ENCODE data around the gene CDHR2. TPM values are rescaled to one million over a fixed set of nuclear protein-coding genes. Genes with fewer than 3 reads are reported as not detected.
A peak's percentile ranks its signal among the peaks of the same experiment; 100 is the strongest.

CDHR2 gene
- total RNA-seq, 3 donors from 2014 or later (not counting 1 experiment from before 2014, with no cell fraction given): 0.75 to 2.2 (median 1.8) TPM

DNA sequence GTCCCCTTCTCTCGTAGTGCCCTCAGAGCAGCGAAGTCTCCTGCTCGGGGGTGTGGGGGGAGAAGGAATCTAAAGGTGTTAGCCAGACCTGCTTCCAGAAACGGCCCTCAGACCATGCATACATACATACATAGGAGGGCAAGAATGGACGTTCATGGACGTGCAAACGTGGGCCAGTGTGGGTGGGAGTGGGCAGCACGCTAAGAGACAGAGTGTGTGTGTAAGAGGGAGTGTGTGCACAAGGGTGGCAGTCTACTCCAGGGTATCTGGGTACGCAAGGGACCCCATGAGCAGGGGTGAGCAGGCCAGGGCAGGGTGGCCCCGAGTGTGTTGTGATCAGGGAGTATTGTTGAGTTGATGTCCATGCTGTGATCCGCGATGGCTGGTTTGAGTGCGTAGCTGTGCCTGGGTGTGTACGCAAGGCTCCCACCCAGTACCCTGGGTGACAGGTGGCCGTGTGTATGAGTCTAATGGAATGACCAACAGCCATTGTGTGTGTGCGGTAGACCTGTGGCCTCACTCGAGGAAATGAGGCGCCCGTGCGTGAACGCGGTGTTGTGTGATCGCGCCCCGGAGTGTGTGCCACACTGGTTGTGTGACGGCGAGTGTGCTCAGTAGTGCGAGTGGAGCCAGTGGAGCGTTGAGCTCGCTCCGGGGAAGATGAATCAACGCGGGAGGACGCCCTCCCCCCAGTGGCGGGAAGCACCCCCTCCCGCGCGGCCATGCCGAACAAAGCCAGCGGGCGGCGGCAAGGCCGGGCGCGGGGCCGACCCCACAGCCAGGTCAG is 60.0 kb downstream of the CDHR2 start:
- Histone ChIP-seq H3K4me1 (ENCODE audit: control insufficient read depth, insufficient read depth, low read length) (peaks cover 13% of the 10 kb centered on the region), H3K4me3 (ENCODE audit: low read length) (no peak overlapping the region), H3K27ac (ENCODE audit: low read length) (no peak overlapping the region), H3K27me3 (ENCODE audit: control insufficient read depth, insufficient read depth, low read length) (peaks cover 4% of the 10 kb centered on the region), H3K36me3 (ENCODE audit: control insufficient read depth, insufficient read depth, low read length) (no peaks in the 10 kb centered on the region), H3K9me3 (ENCODE audit: control insufficient read depth, insufficient read depth, low read length) (no peaks in the 10 kb centered on the region)
- WGBS (ENCODE audit: insufficient coverage): 35% methylated on average over 46 of the region's 46 CpGs
- intact Hi-C loops (cut with micrococcal nuclease): no loop called here
- H3K27me3 Mint-ChIP-seq (ENCODE audit: low read depth in 2 of 2): peaks cover 18 to 21% of the 10 kb centered on the region in 2 donors
- peak overlapping the region in 1 of 2 donors; percentile 37 for H3K27ac Mint-ChIP-seq
- H3K4me3 Mint-ChIP-seq: peak overlapping the region; percentile 91
- TF ChIP-seq, protein P1, sequence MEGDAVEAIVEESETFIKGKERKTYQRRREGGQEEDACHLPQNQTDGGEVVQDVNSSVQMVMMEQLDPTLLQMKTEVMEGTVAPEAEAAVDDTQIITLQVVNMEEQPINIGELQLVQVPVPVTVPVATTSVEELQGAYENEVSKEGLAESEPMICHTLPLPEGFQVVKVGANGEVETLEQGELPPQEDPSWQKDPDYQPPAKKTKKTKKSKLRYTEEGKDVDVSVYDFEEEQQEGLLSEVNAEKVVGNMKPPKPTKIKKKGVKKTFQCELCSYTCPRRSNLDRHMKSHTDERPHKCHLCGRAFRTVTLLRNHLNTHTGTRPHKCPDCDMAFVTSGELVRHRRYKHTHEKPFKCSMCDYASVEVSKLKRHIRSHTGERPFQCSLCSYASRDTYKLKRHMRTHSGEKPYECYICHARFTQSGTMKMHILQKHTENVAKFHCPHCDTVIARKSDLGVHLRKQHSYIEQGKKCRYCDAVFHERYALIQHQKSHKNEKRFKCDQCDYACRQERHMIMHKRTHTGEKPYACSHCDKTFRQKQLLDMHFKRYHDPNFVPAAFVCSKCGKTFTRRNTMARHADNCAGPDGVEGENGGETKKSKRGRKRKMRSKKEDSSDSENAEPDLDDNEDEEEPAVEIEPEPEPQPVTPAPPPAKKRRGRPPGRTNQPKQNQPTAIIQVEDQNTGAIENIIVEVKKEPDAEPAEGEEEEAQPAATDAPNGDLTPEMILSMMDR (IDR thresholded peaks at IDR 0.05): no peak
- peaks cover 9 to 10% of the 10 kb centered on the region in 2 donors for H3K4me1 Mint-ChIP-seq
- DNase-seq (no peak), ATAC-seq (no peak)
- H3K36me3 Mint-ChIP-seq: no peaks in the 10 kb centered on the region
- H3K9me3 Mint-ChIP-seq: no peaks in the 10 kb centered on the region

DNA sequence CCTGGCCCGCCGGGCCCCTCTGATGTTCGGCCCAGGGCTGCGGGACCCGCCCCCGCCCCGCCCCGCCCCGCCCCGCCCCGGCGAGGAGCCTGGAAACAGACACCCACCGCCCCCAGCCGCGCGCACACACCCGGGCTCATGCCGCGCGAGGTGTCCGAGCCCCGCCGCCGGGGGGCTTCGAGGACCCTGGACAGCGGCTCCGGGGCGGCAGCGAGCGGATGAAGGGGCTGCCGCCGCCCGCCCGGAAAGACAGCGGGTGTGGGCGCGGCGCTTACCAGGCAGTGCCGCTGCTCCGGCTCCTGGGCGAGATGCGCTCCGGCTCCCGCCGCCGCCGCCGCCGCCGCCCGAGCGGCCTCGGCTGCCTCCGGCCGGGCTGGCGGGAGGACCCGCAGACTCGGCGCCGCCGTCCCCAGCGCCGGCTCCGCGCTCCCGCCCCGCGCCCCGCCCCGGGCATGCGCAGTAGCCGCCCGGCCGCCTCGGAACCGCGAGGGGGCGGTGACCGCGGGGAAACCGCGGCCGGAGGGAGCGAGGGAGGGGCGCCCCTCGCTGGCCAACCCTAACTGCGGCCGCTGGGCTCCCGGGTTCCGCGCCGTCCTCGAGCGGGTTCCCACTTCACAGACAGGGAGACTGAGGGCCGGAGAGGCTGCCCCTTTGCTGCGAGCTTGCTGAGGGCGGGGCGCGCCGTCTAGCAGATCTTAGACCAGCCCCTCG is 60.7 kb downstream of the CDHR2 start, which contains the start of gene GPRIN1:
Gene GPRIN1 (minus strand): TSS at position 433 of the 711 bp plus-strand sequence. CDS start 10,322 bp downstream, outside the sequence.
- Histone ChIP-seq H3K36me3 (ENCODE audit: control insufficient read depth, insufficient read depth, low read length) (no peaks in the 10 kb centered on the region), H3K4me1 (ENCODE audit: control insufficient read depth, insufficient read depth, low read length) (peaks cover 13% of the 10 kb centered on the region), H3K9me3 (ENCODE audit: control insufficient read depth, insufficient read depth, low read length) (no peaks in the 10 kb centered on the region), H3K4me3 (ENCODE audit: low read length) (peak within 1 kb of the TSS; percentile 68), H3K27ac (ENCODE audit: low read length) (no peak within 1 kb of the TSS), H3K27me3 (ENCODE audit: control insufficient read depth, insufficient read depth, low read length) (peaks cover 4% of the 10 kb centered on the region)
- no peaks in the 10 kb centered on the region for H3K9me3 Mint-ChIP-seq
- peaks cover 9 to 10% of the 10 kb centered on the region in 2 donors for H3K4me1 Mint-ChIP-seq
- peaks cover 18 to 22% of the 10 kb centered on the region in 2 donors for H3K27me3 Mint-ChIP-seq (ENCODE audit: low read depth in 2 of 2)
- H3K36me3 Mint-ChIP-seq: no peaks in the 10 kb centered on the region
- peak within 1 kb of the TSS in 1 of 2 donors; percentile 37 for H3K27ac Mint-ChIP-seq
- peak within 1 kb of the TSS; percentile 91 for H3K4me3 Mint-ChIP-seq
- DNase-seq: peak; percentile 57 to 72
- ATAC-seq: peak; percentile 68 to 82 (median 70)
- TF ChIP-seq, protein P1 (IDR thresholded peaks at IDR 0.05): no peak
- under 1% methylated on average over 99 of the region's 101 CpGs for WGBS (ENCODE audit: insufficient coverage)
- intact Hi-C loops (cut with micrococcal nuclease): no loop called here

DNA sequence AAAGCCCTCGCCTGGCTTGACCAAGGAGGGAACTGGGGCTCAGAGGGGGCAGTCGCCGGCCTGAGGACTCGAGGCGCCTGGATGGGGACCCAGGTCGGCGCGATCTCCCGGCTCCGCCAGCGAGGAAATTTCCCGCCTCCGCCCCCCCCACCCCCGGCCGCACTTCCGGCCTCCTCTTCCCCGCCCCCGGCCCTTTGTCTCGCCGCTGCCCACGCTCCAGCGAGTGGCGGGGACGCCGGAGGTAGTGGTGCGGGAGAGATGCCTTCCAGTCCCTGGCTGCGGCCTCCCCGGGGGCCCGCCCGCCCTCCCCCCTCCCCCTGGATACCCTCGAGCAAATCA is 61.3 kb downstream of the CDHR2 start:
- no peak overlapping the region for H3K27ac Mint-ChIP-seq
- H3K9me3 Mint-ChIP-seq: no peaks in the 10 kb centered on the region
- H3K27me3 Mint-ChIP-seq (ENCODE audit: low read depth in 2 of 2): peaks cover 19 to 25% of the 10 kb centered on the region in 2 donors
- H3K4me3 Mint-ChIP-seq: peak overlapping the region; percentile 82
- ATAC-seq: peak in 2 of 3 donors; percentile 4 to 8
- 0% methylated on average over 8 of the region's 31 CpGs for WGBS (ENCODE audit: insufficient coverage)
- H3K4me1 Mint-ChIP-seq: peaks cover 9 to 10% of the 10 kb centered on the region in 2 donors
- Histone ChIP-seq H3K4me3 (ENCODE audit: low read length) (peak overlapping the region; percentile 68), H3K27me3 (ENCODE audit: control insufficient read depth, insufficient read depth, low read length) (peaks cover 4% of the 10 kb centered on the region), H3K4me1 (ENCODE audit: control insufficient read depth, insufficient read depth, low read length) (peaks cover 13% of the 10 kb centered on the region), H3K9me3 (ENCODE audit: control insufficient read depth, insufficient read depth, low read length) (no peaks in the 10 kb centered on the region), H3K27ac (ENCODE audit: low read length) (no peak overlapping the region), H3K36me3 (ENCODE audit: control insufficient read depth, insufficient read depth, low read length) (no peaks in the 10 kb centered on the region)
- intact Hi-C loops (cut with micrococcal nuclease): no loop called here
- TF ChIP-seq, protein P1 (IDR thresholded peaks at IDR 0.05): no peak
- no peak for DNase-seq
- H3K36me3 Mint-ChIP-seq: no peaks in the 10 kb centered on the region
